Measurements from ENCODE around the gene SVIL.
A peak's percentile ranks its signal among the peaks of the same experiment; 100 is the strongest.
"Not testable (repeated sequence)": the region's sequence is repeated elsewhere in the genome, so short reads cannot be mapped to it uniquely, and the experiment has no call there.

Gene SVIL

GRCh38 chr10:29621161-29621560 lies 13.6 kb downstream of the SVIL start:
- no peak for DNase-seq

- DNase-seq = no peak
Observed at GRCh38 chr10:29620112-29620690, 14.6 kb downstream of the SVIL start.

GRCh38 chr10:29619241-29619669 lies 15.5 kb downstream of the SVIL start:
- DNase-seq = no peak

GRCh38 chr10:29618341-29619171 lies 16.2 kb downstream of the SVIL start:
- peak; percentile 24 to 35 for DNase-seq

GRCh38 chr10:29617880-29618340 lies 16.9 kb downstream of the SVIL start:
- no peak for DNase-seq

GRCh38 chr10:29616542-29616941 lies 18.2 kb downstream of the SVIL start:
- no peak for DNase-seq

- no peak for DNase-seq
Observed at GRCh38 chr10:29615195-29615594, 19.6 kb downstream of the SVIL start.

- not testable (repeated sequence) for DNase-seq
Observed at GRCh38 chr10:29614289-29614688, 20.5 kb downstream of the SVIL start.

GRCh38 chr10:29613791-29614190 lies 21.0 kb downstream of the SVIL start:
- no peak for DNase-seq

- DNase-seq = no peak
Observed at GRCh38 chr10:29613196-29613595, 21.6 kb downstream of the SVIL start.

GRCh38 chr10:29612657-29613056 lies 22.1 kb downstream of the SVIL start:
- no peak for DNase-seq

- no peak for DNase-seq
Observed at GRCh38 chr10:29611781-29612381, 22.9 kb downstream of the SVIL start.

GRCh38 chr10:29610876-29611647 lies 23.7 kb downstream of the SVIL start:
- no peak for DNase-seq

GRCh38 chr10:29610331-29610730 lies 24.4 kb downstream of the SVIL start:
- not testable (repeated sequence) for DNase-seq

- no peak for DNase-seq
Observed at GRCh38 chr10:29609696-29610095, 25.1 kb downstream of the SVIL start.

- no peak for DNase-seq
Observed at GRCh38 chr10:29608476-29609301, 26.1 kb downstream of the SVIL start.

GRCh38 chr10:29608062-29608461 lies 26.7 kb downstream of the SVIL start:
- DNase-seq = no peak

- no peak for DNase-seq
Observed at GRCh38 chr10:29607576-29607975, 27.2 kb downstream of the SVIL start.

- DNase-seq = not testable (repeated sequence)
Observed at GRCh38 chr10:29606693-29607092, 28.1 kb downstream of the SVIL start.

GRCh38 chr10:29604291-29604825 lies 30.4 kb downstream of the SVIL start:
- no peak for DNase-seq

- no peak for DNase-seq
Observed at GRCh38 chr10:29603223-29603896, 31.4 kb downstream of the SVIL start.
